SK-N-MC (cell line): ENCODE data around the gene ZNF784.

Experiments
- EZH2 ChIP-seq: fragments of 200-600 bp; sonication (generic); IDR thresholded peaks from one replicate; pipeline ENCODE4 v1.6.1; 2017; ENCODE audit warnings: antibody characterized with exemption
- FOXP2 ChIP-seq: optimal IDR thresholded peaks from 2 replicates; pipeline ENCODE3; 2011; ENCODE audit warnings: mild to moderate bottlenecking, moderate library complexity; ENCODE audit not compliant: insufficient read depth; ENCODE audit errors: extremely low read length, control extremely low read depth
- POLR2AphosphoS5 ChIP-seq: IDR thresholded peaks from 2 replicates; pipeline ENCODE4 v1.6.1; 2012; ENCODE audit warnings: mild to moderate bottlenecking, low read depth, low read length, borderline replicate concordance

- TF ChIP-seq EZH2 (no peak), POLR2AphosphoS5 (no peak), FOXP2 (no peak)
These were observed 11.6 kb upstream of the ZNF784 start for GRCh38 chr19:55635856-55636440.
